ENCODE results near the gene CCDC9. TPM values are rescaled to one million over a fixed set of nuclear protein-coding genes. Genes with fewer than 3 reads are reported as not detected.

The CCDC9 gene
- total and polyA plus RNA-seq, 2 of the 13 experiments (the other 11 are each of a cell fraction or from before 2014, with no cell fraction given), result 2.9 to 6.3 TPM

DNA sequence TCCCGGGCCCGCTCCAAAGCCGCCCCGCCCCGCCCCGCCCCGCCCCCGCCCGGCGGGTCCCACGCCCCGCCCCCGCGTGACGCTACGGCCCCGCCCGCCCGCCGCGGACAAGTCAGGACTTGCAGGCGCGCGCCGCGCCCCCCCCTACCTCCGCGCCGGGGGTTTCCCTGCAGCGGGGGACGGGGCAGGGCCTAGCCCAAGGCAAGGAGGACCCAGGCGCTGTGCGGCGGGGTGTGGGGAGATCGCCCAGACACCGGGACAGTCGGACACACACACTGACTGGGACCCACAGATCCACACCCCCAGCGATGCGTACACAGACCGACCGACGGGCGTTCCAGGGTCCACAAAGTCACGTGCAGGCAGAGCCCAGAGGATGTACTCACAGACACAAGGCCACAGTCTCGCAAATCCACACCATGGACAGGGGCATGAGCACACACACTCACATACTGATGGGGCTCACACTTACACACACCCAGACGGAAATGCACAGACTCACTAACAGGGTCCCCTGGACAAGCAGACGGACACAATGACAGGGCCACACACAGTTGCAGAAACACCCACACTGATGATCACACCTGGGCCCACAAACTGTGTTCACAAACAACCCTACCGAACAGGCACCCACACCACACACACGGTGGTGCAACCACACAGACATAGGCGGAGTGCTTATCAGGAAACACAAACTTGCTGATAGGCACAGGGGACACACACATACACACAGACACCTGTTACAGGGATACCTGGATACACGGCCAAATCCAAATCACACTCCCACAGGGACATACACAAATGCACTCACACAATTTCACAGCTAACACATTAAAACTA is 24.9 kb upstream of the CCDC9 start (continued):
- TF ChIP-seq ETV5 (CRISPR knock-in tag; IDR thresholded peaks at IDR 0.05; ENCODE audit: borderline replicate concordance) (peak; percentile 13; the same call in 1 of the 2 replicates), CREBL2 (CRISPR knock-in tag; IDR thresholded peaks at IDR 0.05; ENCODE audit: borderline replicate concordance) (peak; percentile 86; the same call in 1 of the 2 replicates), ZKSCAN8 (CRISPR knock-in tag; IDR thresholded peaks at IDR 0.05; ENCODE audit: borderline replicate concordance) (peak; percentile 26; the same call in 1 of the 2 replicates), ZNF337 (CRISPR knock-in tag; IDR thresholded peaks at IDR 0.05; ENCODE audit: borderline replicate concordance, low read depth) (no peak), ZNF354B (CRISPR knock-in tag; IDR thresholded peaks at IDR 0.05) (no peak), TGIF2 (CRISPR knock-in tag; IDR thresholded peaks at IDR 0.05) (peak; percentile 92), ZNF460 (CRISPR knock-in tag; IDR thresholded peaks at IDR 0.05; ENCODE audit: borderline replicate concordance) (no peak), IKZF1 (IDR thresholded peaks at IDR 0.05) (no peak), ZNF747 (CRISPR knock-in tag; IDR thresholded peaks at IDR 0.05; ENCODE audit: borderline replicate concordance) (no peak; the same call in none of the 2 replicates), KAT7 (CRISPR knock-in tag; IDR thresholded peaks at IDR 0.05; ENCODE audit: borderline replicate concordance) (no peak), LCORL (IDR thresholded peaks at IDR 0.05) (no peak), LCORL (CRISPR knock-in tag; IDR thresholded peaks at IDR 0.05) (no peak)
- TF ChIP-seq, protein P1, sequence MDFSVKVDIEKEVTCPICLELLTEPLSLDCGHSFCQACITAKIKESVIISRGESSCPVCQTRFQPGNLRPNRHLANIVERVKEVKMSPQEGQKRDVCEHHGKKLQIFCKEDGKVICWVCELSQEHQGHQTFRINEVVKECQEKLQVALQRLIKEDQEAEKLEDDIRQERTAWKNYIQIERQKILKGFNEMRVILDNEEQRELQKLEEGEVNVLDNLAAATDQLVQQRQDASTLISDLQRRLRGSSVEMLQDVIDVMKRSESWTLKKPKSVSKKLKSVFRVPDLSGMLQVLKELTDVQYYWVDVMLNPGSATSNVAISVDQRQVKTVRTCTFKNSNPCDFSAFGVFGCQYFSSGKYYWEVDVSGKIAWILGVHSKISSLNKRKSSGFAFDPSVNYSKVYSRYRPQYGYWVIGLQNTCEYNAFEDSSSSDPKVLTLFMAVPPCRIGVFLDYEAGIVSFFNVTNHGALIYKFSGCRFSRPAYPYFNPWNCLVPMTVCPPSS (IDR thresholded peaks at IDR 0.05), result no peak
- TF ChIP-seq, protein P2, sequence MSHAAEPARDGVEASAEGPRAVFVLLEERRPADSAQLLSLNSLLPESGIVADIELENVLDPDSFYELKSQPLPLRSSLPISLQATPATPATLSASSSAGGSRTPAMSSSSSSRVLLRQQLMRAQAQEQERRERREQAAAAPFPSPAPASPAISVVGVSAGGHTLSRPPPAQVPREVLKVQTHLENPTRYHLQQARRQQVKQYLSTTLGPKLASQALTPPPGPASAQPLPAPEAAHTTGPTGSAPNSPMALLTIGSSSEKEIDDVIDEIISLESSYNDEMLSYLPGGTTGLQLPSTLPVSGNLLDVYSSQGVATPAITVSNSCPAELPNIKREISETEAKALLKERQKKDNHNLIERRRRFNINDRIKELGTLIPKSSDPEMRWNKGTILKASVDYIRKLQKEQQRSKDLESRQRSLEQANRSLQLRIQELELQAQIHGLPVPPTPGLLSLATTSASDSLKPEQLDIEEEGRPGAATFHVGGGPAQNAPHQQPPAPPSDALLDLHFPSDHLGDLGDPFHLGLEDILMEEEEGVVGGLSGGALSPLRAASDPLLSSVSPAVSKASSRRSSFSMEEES (CRISPR knock-in tag; IDR thresholded peaks at IDR 0.05), result peak; percentile 83
- TF ChIP-seq, protein P3, sequence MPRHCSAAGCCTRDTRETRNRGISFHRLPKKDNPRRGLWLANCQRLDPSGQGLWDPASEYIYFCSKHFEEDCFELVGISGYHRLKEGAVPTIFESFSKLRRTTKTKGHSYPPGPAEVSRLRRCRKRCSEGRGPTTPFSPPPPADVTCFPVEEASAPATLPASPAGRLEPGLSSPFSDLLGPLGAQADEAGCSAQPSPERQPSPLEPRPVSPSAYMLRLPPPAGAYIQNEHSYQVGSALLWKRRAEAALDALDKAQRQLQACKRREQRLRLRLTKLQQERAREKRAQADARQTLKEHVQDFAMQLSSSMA (CRISPR knock-in tag; IDR thresholded peaks at IDR 0.05), result peak; percentile 86; the same call in 1 of the 2 replicates
- TF ChIP-seq, protein P4, sequence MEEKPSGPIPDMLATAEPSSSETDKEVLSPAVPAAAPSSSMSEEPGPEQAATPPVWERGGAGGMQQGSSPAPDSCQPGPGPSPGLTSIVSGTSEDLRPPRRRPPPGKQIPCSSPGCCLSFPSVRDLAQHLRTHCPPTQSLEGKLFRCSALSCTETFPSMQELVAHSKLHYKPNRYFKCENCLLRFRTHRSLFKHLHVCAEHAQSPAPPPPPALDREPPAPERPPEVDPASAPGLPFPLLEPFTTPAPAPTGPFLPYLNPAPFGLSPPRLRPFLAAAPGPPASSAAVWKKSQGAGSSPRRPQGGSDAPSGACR (CRISPR knock-in tag; IDR thresholded peaks at IDR 0.05), result peak; percentile 83; the same call in 1 of the 2 replicates
- TF ChIP-seq, protein P5, sequence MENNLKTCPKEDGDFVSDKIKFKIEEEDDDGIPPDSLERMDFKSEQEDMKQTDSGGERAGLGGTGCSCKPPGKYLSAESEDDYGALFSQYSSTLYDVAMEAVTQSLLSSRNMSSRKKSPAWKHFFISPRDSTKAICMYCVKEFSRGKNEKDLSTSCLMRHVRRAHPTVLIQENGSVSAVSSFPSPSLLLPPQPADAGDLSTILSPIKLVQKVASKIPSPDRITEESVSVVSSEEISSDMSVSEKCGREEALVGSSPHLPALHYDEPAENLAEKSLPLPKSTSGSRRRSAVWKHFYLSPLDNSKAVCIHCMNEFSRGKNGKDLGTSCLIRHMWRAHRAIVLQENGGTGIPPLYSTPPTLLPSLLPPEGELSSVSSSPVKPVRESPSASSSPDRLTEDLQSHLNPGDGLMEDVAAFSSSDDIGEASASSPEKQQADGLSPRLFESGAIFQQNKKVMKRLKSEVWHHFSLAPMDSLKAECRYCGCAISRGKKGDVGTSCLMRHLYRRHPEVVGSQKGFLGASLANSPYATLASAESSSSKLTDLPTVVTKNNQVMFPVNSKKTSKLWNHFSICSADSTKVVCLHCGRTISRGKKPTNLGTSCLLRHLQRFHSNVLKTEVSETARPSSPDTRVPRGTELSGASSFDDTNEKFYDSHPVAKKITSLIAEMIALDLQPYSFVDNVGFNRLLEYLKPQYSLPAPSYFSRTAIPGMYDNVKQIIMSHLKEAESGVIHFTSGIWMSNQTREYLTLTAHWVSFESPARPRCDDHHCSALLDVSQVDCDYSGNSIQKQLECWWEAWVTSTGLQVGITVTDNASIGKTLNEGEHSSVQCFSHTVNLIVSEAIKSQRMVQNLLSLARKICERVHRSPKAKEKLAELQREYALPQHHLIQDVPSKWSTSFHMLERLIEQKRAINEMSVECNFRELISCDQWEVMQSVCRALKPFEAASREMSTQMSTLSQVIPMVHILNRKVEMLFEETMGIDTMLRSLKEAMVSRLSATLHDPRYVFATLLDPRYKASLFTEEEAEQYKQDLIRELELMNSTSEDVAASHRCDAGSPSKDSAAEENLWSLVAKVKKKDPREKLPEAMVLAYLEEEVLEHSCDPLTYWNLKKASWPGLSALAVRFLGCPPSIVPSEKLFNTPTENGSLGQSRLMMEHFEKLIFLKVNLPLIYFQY (CRISPR knock-in tag; IDR thresholded peaks at IDR 0.05; ENCODE audit: borderline replicate concordance), result no peak; the same call in 1 of the 2 replicates
- TF ChIP-seq, protein P6, sequence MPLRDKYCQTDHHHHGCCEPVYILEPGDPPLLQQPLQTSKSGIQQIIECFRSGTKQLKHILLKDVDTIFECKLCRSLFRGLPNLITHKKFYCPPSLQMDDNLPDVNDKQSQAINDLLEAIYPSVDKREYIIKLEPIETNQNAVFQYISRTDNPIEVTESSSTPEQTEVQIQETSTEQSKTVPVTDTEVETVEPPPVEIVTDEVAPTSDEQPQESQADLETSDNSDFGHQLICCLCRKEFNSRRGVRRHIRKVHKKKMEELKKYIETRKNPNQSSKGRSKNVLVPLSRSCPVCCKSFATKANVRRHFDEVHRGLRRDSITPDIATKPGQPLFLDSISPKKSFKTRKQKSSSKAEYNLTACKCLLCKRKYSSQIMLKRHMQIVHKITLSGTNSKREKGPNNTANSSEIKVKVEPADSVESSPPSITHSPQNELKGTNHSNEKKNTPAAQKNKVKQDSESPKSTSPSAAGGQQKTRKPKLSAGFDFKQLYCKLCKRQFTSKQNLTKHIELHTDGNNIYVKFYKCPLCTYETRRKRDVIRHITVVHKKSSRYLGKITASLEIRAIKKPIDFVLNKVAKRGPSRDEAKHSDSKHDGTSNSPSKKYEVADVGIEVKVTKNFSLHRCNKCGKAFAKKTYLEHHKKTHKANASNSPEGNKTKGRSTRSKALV (CRISPR knock-in tag; IDR thresholded peaks at IDR 0.05), result no peak
